ENCODE results near the gene FGFRL1.

Gene FGFRL1

DNA sequence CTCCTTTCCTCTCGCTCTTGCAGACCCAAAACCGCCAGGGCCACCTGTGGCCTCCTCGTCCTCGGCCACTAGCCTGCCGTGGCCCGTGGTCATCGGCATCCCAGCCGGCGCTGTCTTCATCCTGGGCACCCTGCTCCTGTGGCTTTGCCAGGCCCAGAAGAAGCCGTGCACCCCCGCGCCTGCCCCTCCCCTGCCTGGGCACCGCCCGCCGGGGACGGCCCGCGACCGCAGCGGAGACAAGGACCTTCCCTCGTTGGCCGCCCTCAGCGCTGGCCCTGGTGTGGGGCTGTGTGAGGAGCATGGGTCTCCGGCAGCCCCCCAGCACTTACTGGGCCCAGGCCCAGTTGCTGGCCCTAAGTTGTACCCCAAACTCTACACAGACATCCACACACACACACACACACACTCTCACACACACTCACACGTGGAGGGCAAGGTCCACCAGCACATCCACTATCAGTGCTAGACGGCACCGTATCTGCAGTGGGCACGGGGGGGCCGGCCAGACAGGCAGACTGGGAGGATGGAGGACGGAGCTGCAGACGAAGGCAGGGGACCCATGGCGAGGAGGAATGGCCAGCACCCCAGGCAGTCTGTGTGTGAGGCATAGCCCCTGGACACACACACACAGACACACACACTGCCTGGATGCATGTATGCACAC lies 13.6 kb downstream of the FGFRL1 start:
- DNase-seq, result no peak

- DNase-seq, result no peak
These were observed 14.7 kb downstream of the FGFRL1 start for GRCh38 chr4:1026115-1026514.

DNA sequence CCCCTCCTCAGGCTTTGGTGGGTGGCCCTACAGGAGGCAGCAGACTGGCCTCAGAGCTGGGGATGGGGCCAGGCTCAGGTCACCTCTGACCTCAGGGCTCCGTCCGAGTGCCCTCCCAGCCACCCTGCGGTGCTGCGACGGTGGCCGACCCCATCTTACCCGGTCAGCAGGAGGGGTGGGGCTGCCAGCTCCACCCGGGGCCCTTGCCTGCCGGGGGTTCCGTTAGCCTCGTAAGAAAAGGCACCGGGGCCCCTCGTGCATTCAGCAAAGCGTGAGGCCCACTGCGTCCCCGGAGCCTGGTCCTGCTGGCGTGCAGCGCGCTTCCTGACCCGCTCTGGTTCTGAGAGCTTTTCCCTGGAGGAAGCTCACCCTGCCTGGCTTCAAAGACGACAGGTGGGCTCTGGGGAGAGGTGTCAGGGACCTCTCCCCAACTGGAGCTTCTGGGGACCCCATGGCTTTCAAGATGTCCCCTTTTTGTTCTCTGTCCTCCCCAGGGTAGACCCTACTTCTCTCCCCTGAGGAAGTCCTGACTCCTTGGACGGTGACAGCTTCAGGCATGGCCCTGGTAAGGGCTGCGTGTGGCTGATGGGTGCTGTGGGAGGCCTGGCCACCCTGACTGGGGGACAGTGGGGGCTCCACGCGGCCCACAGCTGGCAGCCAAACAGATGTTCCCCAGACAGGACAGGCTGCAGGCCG lies 15.9 kb downstream of the FGFRL1 start:
- no peak for DNase-seq

DNA sequence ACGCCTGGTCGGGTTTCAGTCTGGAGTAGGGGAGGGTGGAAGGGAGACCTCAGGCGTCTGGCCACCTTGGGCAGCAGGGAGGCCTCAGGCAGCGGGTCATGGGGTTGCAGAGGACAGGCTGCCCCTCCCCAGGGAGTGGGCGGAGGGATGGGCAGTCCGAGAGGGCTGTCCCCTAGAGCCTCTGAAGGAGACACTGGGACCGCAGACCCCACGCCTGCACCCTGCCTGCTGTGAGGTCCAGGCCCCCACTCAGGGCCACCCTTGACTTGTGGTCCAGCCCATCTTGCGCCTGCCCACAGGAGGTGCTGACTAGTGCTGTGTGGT lies 16.5 kb downstream of the FGFRL1 start:
- no peak for DNase-seq

DNA sequence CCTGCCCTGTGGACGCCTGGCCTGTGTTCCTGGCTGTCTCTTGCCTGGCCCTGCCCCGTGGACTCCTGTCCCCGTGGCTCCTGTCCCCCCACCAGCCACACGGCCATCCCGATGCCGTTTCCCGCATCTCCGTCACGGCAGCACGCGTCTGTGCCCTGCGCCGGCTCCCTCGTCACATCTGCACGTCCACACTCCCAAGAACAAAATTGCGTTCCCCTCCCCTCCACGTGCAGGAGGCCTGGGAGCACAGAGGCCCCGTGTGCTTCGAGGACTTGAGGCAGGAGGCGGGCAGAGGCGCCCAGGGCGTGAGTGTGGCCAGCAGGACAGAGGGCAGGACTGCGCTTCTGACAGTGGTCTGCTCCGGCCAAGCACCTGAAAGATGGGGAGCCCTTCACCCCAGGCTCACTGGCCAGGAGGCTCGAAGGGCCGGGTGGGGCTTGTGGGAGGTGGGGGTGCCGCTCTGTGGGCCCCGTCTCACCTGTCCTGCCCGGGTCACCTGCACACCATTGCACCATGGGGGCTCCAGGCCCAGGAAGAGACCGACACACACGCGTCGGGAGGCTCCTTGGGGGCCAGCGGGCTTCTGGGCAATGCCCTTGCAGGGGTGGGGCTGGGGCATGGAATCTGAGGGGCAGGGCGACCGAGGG lies 17.3 kb downstream of the FGFRL1 start:
- DNase-seq, result no peak

GRCh38 chr4:1029529-1029928 lies 18.1 kb downstream of the FGFRL1 start:
- DNase-seq, result no peak

DNA sequence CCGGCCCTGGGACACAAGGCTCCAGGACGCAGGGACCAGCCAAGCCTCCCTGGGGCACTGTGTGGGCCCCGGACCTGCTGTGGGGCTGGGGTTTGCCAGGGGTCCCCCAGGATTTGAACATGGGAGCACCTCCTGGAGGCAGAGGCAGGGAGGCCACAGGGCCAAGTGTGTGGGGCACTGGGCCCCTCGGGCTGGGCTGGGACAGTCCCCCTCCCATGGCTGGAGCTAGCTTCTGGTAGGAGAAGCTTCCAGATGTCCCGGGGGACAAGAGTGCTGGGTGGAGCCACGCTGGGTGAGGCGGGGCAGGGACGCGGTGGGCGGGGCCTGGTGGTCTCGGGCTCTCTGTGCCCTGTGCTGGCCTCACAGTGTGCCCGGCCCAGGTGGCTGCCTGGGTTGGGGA lies 18.6 kb downstream of the FGFRL1 start:
- no peak for DNase-seq

DNA sequence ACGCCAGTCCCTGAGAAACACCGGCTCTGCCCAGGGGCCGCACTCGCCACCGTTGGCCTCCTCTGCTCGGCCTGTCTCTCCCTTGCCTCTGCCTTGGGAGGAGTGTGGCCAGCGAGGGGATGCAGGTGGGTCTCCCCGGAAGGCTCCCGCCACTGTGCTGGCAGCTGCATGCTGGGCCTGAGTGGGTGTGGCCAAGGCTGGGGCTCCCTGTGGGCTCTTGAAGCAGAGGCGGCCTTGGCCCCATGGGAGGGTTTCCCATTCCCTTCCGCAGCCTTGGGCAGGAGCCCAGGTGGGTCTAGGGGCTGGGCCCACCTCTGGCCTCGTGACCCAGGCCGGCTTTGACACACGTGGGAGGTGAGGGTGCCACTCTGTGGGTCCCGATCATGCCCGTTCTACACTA lies 19.1 kb downstream of the FGFRL1 start:
- DNase-seq, result no peak

DNA sequence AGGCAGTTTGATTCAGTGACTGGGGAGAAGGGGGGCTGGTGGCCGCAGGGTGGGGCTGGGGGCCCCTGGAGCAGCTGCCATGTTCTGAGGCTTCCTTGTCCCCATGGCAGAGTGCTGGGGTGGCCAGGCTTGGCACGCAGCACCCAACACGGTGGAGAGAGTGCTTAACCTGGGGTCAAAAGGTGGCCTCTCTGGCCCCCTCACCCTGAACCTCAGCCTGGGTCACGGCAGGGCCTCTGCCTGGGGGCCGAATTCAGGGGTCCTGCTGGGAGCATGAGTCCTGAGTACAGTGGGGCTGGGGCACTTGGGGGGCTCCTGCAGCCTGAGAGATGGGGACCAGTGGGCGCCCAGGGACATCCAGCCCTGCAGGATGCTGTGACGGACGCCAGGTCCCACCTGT lies 19.9 kb downstream of the FGFRL1 start:
- no peak for DNase-seq

GRCh38 chr4:1031956-1032795 lies 20.8 kb downstream of the FGFRL1 start:
- no peak for DNase-seq

GRCh38 chr4:1032861-1033260 lies 21.4 kb downstream of the FGFRL1 start:
- no peak for DNase-seq

- no peak for DNase-seq
These were observed 22.6 kb downstream of the FGFRL1 start for GRCh38 chr4:1033840-1034551.

- DNase-seq, result peak; percentile 78
These were observed 24.1 kb downstream of the FGFRL1 start for GRCh38 chr4:1035510-1035909.

GRCh38 chr4:1036095-1036494 lies 24.7 kb downstream of the FGFRL1 start:
- DNase-seq, result no peak

DNA sequence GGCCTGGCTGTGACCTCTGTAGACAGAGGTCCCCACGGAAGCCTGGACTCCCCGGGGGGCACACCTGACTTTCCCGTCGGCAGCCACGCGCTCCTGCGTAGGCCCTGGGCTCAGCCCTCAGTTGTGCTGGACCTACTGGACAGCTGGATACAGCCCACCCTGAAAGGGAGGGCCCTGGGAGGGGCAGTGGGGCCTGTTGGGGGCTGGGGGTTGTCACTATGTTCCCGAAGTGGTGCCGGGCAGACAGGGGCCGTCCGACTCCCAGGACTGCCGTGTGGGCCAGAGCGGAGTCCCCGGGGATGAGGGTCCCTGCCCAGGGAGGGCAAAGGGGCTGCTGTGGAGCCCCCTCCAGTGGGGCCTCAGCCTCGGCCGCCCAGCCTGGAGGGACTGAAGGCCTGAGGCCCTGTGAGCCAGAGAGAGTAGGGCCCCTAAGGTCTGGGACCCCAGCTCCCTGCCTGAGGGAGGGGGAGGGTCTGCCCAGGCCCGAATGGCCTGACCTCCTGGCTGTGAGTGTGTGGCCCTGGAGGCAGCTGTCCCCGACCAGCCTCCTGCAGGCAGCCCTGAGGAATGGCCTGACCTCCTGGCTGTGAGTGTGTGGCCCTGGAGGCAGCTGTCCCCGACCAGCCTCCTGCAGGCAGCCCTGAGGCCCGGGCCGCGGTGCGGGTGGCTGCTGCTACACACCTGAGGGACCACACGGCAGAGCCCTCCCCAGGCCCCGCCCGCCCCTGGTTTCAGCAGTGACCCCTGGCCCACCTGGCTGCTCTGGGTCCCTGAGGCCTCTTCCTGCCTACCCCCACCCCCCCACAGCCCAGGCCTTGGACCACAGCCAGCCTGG lies 25.8 kb downstream of the FGFRL1 start:
- no peak for DNase-seq

- no peak for DNase-seq
These were observed 27.6 kb downstream of the FGFRL1 start for GRCh38 chr4:1038948-1039492.

- no peak for DNase-seq
These were observed 28.3 kb downstream of the FGFRL1 start for GRCh38 chr4:1039493-1040343.

GRCh38 chr4:1040344-1041146 lies 29.1 kb downstream of the FGFRL1 start:
- DNase-seq, result no peak

DNA sequence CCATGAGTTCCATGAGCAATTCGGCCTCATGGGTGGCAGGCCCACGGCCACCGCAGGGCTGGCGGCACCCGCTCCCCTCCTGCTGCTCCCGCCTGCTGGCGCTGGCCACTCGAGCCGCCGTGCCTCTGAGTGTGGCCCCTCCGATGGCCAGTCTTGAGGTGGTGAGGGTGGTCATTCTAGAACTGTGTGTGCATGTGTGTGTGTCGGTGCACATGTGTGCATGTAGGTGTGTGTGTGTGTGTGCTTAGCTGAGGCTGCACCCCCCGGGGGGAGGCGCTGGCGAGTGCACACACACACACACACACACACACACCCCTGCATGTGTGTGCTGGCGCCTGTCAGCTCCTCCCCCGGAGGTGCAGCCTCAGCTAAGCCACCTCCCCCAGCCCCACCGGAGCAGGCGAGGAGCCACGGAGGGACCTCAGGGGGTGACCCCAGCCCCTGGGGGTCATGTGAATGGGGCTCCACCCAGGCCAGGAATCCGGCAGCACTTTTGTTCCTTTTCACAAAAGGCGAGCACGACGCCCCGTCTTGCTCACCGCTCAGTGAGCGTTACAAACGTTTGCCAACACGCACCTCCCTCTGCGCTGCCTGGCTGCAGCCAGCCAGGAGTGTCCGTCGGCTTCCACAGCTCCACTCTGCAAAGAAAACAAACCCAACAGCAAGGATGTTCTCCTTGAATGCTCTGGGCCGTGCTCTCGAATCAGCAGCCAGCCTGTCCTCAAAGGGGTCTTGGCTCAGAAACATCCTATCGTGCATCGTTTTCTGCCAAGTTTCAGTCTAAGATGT lies 29.9 kb downstream of the FGFRL1 start:
- peak; percentile 70 for DNase-seq

All from retina (tissue), 1 donor.